H1 (cell line): Measurements from ENCODE around the gene MLN. TPM values are rescaled to one million over a fixed set of nuclear protein-coding genes. Genes with fewer than 3 reads are reported as not detected.
A peak's percentile ranks its signal among the peaks of the same experiment; 100 is the strongest.

Experiments
- CTCF ChIA-PET: fragments of 300-600 bp; sonication (Branson Sonifier 250); formaldehyde crosslinking; loops from one replicate; lab custom pipeline; 2021; ENCODE audit not compliant: partially characterized antibody; lab: Charles Lee
- POLR2A ChIA-PET: fragments of 300-600 bp; sonication (Branson Sonifier 250); formaldehyde crosslinking; loops from one replicate; lab custom pipeline; 2021; ENCODE audit warnings: inconsistent platforms; ENCODE audit not compliant: partially characterized antibody; lab: Charles Lee
- DNase-seq, 2 experiments: peaks; one replicate each; pipeline versions ENCODE4 v3.0.0 to v3.0.0-alpha.2; 2010 to 2022; ENCODE audit warnings: low spot score in 2 of 2, low read depth in 1 of 2, mixed read lengths in 1 of 2
- FAIRE-seq: peaks from 2 replicates; lab custom pipeline; 2011; peaks lifted over from hg19 to GRCh38; lab: Jason Lieb, UNC
- H2AFZ ChIP-seq: 2 replicates; pipeline ENCODE4 v1.8.1; 2012; ENCODE audit warnings: low read length, inconsistent platforms
- H2AK5ac ChIP-seq: 2 replicates; pipeline ENCODE4 v1.6.1; 2013; ENCODE audit warnings: low read depth, low read length
- H2BK120ac ChIP-seq: replicated peaks from 2 replicates; pipeline ENCODE3; 2013; ENCODE audit warnings: low read depth, low read length, inconsistent platforms
- H2BK12ac ChIP-seq: 2 replicates; pipeline ENCODE4 v1.6.1; 2013; ENCODE audit warnings: low read depth, low read length
- H2BK15ac ChIP-seq: 2 replicates; pipeline ENCODE4 v1.6.1; 2013; ENCODE audit warnings: low read length
- H2BK20ac ChIP-seq: 2 replicates; pipeline ENCODE4 v1.6.1; 2013; ENCODE audit warnings: low read length
- H2BK5ac ChIP-seq: 2 replicates; pipeline ENCODE4 v1.6.1; 2013; ENCODE audit warnings: low read depth, low read length
- H3K14ac ChIP-seq: 2 replicates; pipeline ENCODE4 v1.6.1; 2013; ENCODE audit warnings: inconsistent platforms; ENCODE audit not compliant: insufficient read length
- H3K18ac ChIP-seq: 2 replicates; pipeline ENCODE4 v1.6.1; 2013; ENCODE audit warnings: low read length; ENCODE audit errors: extremely low read depth
- H3K23ac ChIP-seq: 2 replicates; pipeline ENCODE4 v1.6.1; 2013; ENCODE audit warnings: inconsistent platforms; ENCODE audit not compliant: insufficient read length
- H3K23me2 ChIP-seq: 2 replicates; pipeline ENCODE4 v1.6.1; 2013; ENCODE audit warnings: low read depth, low read length
- H3K27ac ChIP-seq: 2 replicates; pipeline ENCODE4 v1.6.1; 2011; ENCODE audit warnings: low read depth, low read length, inconsistent platforms
- H3K27me3 ChIP-seq, 4 experiments: replicated peaks in 1 of 4; 1 replicate in 1 of 4; 2 replicates in 3 of 4; pipeline versions ENCODE4 v1.6.1 to v1.8.1; 2011 to 2013; ENCODE audit warnings: low read length in 3 of 4, mild to moderate bottlenecking in 3 of 4, inconsistent platforms in 2 of 4, mixed read lengths in 2 of 4, moderate library complexity in 1 of 4; ENCODE audit not compliant: control insufficient read depth in 3 of 4, insufficient read depth in 3 of 4; ENCODE audit errors: extremely low read depth in 1 of 4
- H3K36me3 ChIP-seq, 4 experiments: 2 replicates each; pipeline versions ENCODE4 v1.6.1 to v1.8.1; 2011 to 2013; ENCODE audit warnings: mild to moderate bottlenecking in 4 of 4, low read length in 3 of 4, moderate library complexity in 2 of 4, control low read depth in 1 of 4, inconsistent platforms in 1 of 4; ENCODE audit not compliant: insufficient read depth in 4 of 4, control insufficient read depth in 2 of 4
- H3K4ac ChIP-seq: replicated peaks from 2 replicates; pipeline ENCODE3; 2013; ENCODE audit warnings: low read length, low read depth, mixed read lengths, inconsistent platforms; ENCODE audit not compliant: insufficient read length
- H3K4me1 ChIP-seq, 4 experiments: replicated peaks in 1 of 4; 1 replicate in 1 of 4; 2 replicates in 3 of 4; pipeline versions ENCODE4 v1.6.1 to v1.8.1; 2011 to 2013; ENCODE audit warnings: low read length in 3 of 4, inconsistent platforms in 2 of 4, mixed read lengths in 1 of 4; ENCODE audit not compliant: insufficient read depth in 4 of 4, control insufficient read depth in 3 of 4
- H3K4me2 ChIP-seq, 2 experiments: 2 replicates each; pipeline versions ENCODE4 v1.6.1 to v1.8.1; 2011 to 2013; ENCODE audit warnings: low read depth in 2 of 2, low read length in 2 of 2, control low read depth in 1 of 2, inconsistent platforms in 1 of 2, mild to moderate bottlenecking in 1 of 2; ENCODE audit not compliant: insufficient read depth in 1 of 2
- H3K4me3 ChIP-seq, 4 experiments: fragments of 200-600, 300-600 bp in 1 of 4; sonication (generic), shearing (Covaris generic), sonication (Bioruptor Twin) in 1 of 4; 2 replicates each; pipeline versions ENCODE4 v1.5.1 to v1.8.1; 2011 to 2016; ENCODE audit warnings: low read length in 4 of 4, low read depth in 3 of 4, control low read depth in 2 of 4, inconsistent platforms in 2 of 4, mild to moderate bottlenecking in 2 of 4, mixed read lengths in 1 of 4, moderate library complexity in 1 of 4; ENCODE audit not compliant: insufficient read depth in 2 of 4; ENCODE audit errors: extremely low read depth in 1 of 4
- H3K56ac ChIP-seq: replicated peaks from 2 replicates; pipeline ENCODE3; 2013; ENCODE audit warnings: low read depth, mild to moderate bottlenecking, mixed read lengths, low read length, inconsistent platforms; ENCODE audit not compliant: insufficient read length
- H3K79me1 ChIP-seq: 2 replicates; pipeline ENCODE4 v1.6.1; 2013; ENCODE audit warnings: low read depth, low read length, control low read depth
- H3K79me2 ChIP-seq, 2 experiments: 2 replicates each; pipeline versions ENCODE4 v1.6.1 to v1.8.1; 2012 to 2013; ENCODE audit warnings: low read length in 2 of 2, mild to moderate bottlenecking in 2 of 2, inconsistent platforms in 1 of 2; ENCODE audit not compliant: insufficient read depth in 2 of 2, control insufficient read depth in 1 of 2
- H3K9ac ChIP-seq, 4 experiments: replicated peaks in 1 of 4; 1 replicate in 1 of 4; 2 replicates in 3 of 4; pipeline versions ENCODE4 v1.6.1 to v1.8.1; 2011 to 2013; ENCODE audit warnings: low read depth in 3 of 4, low read length in 3 of 4, control low read depth in 2 of 4, mild to moderate bottlenecking in 2 of 4, moderate library complexity in 2 of 4, inconsistent platforms in 1 of 4; ENCODE audit errors: extremely low read depth in 1 of 4
- H3K9me3 ChIP-seq, 2 experiments: 2 replicates each; pipeline versions ENCODE4 v1.6.1 to v1.8.1; 2012 to 2013; ENCODE audit warnings: mild to moderate bottlenecking in 2 of 2, moderate library complexity in 2 of 2, control low read depth in 1 of 2, inconsistent platforms in 1 of 2, low read depth in 1 of 2, low read length in 1 of 2, mixed read lengths in 1 of 2; ENCODE audit not compliant: insufficient read depth in 2 of 2
- H4K20me1 ChIP-seq, 2 experiments: replicated peaks in 1 of 2; 2 replicates each; pipeline versions ENCODE3 to v1.8.1; 2011 to 2013; ENCODE audit warnings: inconsistent platforms in 2 of 2, low read length in 2 of 2, mild to moderate bottlenecking in 1 of 2; ENCODE audit not compliant: insufficient read depth in 2 of 2, control insufficient read depth in 1 of 2
- H4K5ac ChIP-seq: 2 replicates; pipeline ENCODE4 v1.6.1; 2013; ENCODE audit warnings: low read length, low read depth, mixed read lengths, inconsistent platforms; ENCODE audit not compliant: insufficient read length
- H4K8ac ChIP-seq: 2 replicates; pipeline ENCODE4 v1.8.0; 2013; ENCODE audit warnings: mild to moderate bottlenecking, moderate library complexity, low read length, inconsistent platforms; ENCODE audit not compliant: insufficient read depth; ENCODE audit errors: extremely low read depth
- H4K91ac ChIP-seq: replicated peaks from 2 replicates; pipeline ENCODE3; 2013; ENCODE audit warnings: low read length, mixed read lengths, inconsistent platforms; ENCODE audit not compliant: insufficient read length
- JUN ChIP-seq: IDR thresholded peaks from 2 replicates; pipeline ENCODE4 v1.6.1; 2011; ENCODE audit warnings: low read depth, mild to moderate bottlenecking, improper control_type of control experiment, low read length
- MAX ChIP-seq: IDR thresholded peaks from 2 replicates; pipeline ENCODE4 v1.6.1; 2012; ENCODE audit warnings: inconsistent platforms
- WGBS, 2 experiments: shearing (Covaris generic) in 1 of 2; methylation state at CpG; one replicate each; pipeline versions ENCODE4 v1.1.6 to v1.1.7; 2013 to 2015; ENCODE audit warnings: low lambda C conversion rate in 2 of 2, mixed read lengths in 2 of 2, inconsistent platforms in 1 of 2, low coverage in 1 of 2, missing lambda C conversion rate in 1 of 2; ENCODE audit not compliant: insufficient replicate concordance in 2 of 2, insufficient coverage in 1 of 2, insufficient read length in 1 of 2; ENCODE audit errors: extremely low coverage in 1 of 2, missing lambda C conversion rate in 1 of 2; 5-methylcytosine and 5-hydroxymethylcytosine counted together
- polyA plus RNA-seq, 7 experiments: library from polyadenylated mRNA; depleted of rRNA in 3 of 7; stranded (reverse) in 5 of 7; unstranded in 2 of 7; fragments of >200 nt in 5 of 7; fragments of 200-250 nt in 2 of 7; gene quantifications; 1 replicate in 5 of 7; 2 replicates in 1 of 7; 4 replicates in 1 of 7; pipeline versions ENCODE4 v1.2.1 to v1.2.3, GENCODE V29; 2011 to 2013; ENCODE audit warnings: missing spikeins in 2 of 7, mixed read lengths in 2 of 7
- total RNA-seq: library from RNA; stranded (reverse); fragmentation: NEBNext Ultra II Directional; extraction: Animal tissue kit (Norgen Biotek cat#: 25700); gene quantifications from 2 replicates; pipeline ENCODE4 v1.2.1, GENCODE V29; 2021

The MLN gene
- total and polyA plus RNA-seq, 2 of the 8 experiments (the other 6 are each of a cell fraction or from before 2014, with no cell fraction given): not detected

DNA sequence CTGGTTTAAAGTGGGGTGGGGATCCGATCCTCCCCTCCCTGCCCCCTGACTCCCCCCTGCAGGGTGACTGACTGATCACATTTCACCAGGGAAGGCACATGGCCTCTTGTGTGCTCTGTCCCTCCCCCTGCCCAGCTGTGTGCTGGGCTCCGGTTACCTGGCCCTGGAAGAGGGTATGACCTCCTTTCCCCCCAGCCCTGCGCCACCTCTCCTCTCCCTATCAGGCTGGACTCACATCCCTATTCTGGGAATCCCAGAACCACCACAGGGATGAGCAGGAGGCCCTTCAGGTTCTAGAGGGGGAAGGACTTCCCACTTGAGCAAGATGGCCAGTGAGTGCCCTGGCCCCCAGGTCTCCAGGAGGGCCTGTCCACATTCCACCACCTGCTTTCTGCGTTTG is 55.0 kb downstream of the MLN start:
- Histone ChIP-seq H3K9me3 (no peaks in the 10 kb centered on the region), H2BK20ac (peak overlapping the region; percentile 72; the same call in 1 of the 2 replicates), H3K23me2 (no peaks in the 10 kb centered on the region), H2BK120ac (peak overlapping the region; percentile 41), H3K27ac (no peak overlapping the region), H3K56ac (no peak overlapping the region), H3K27me3 (no peaks in the 10 kb centered on the region), H4K91ac (no peak overlapping the region), H3K18ac (no peak overlapping the region), H4K5ac (no peak overlapping the region), H2BK15ac (peak overlapping the region; percentile 46; the same call in 1 of the 2 replicates), H2AFZ (no peak overlapping the region), H3K79me1 (no peaks in the 10 kb centered on the region), H3K9ac (no peak overlapping the region), H3K79me2 (no peaks in the 10 kb centered on the region), H2BK12ac (0 out of 2 replicates have a peak overlapping the region, but pooled peaks have one; percentile 9), H4K8ac (no peak overlapping the region; the same call in 1 of the 2 replicates), H3K4me3 (no peak overlapping the region), H3K4ac (no peak overlapping the region), H3K36me3 (no peaks in the 10 kb centered on the region), H3K4me1 (peaks cover 7 to 32% (median 23%) of the 10 kb centered on the region in 4 experiments), H2AK5ac (no peak overlapping the region), H2BK5ac (no peak overlapping the region), H3K4me2 (no peak overlapping the region), H3K14ac (no peak overlapping the region), H3K23ac (no peak overlapping the region), H4K20me1 (no peaks in the 10 kb centered on the region)
- POLR2A ChIA-PET: interaction anchor here (1.8 kb wide), 1 partner anchor 37 kb away, joined by 4 read pairs; the partner anchor contains the start of gene UQCC2
- DNase-seq (no peak), FAIRE-seq (no peak)
- 91% methylated on average over 3 of the region's 4 CpGs; no CpG with 5 or more reads in 1 of the 2 experiments for WGBS, 2 experiments
- CTCF ChIA-PET: interaction anchor here (1.0 to 12.0 kb wide), 5 partner anchors 10 to 415 kb away, joined by 4 to 171 read pairs (median 4); no protein-coding TSS in a partner anchor
- TF ChIP-seq JUN (no peak), MAX (peak; percentile 39; the same call in 1 of the 2 replicates)
